Adrenal gland (tissue), 5 donors: ENCODE data around the gene NOS1.

Experiments used
- POLR2A ChIP-seq, 2 donors: fragments of 450-650 bp; IDR thresholded peaks; one replicate each; pipeline ENCODE4 v1.6.1; 2017; ENCODE audit warnings: antibody characterized with exemption in 2 of 2, mild to moderate bottlenecking in 2 of 2, moderate library complexity in 1 of 2
- TF ChIP-seq, protein P1 (sequence below), 6 experiments: fragments of 450-650 bp in 4 of 6; fragments of 200-600 bp in 2 of 6; sonication (generic) in 1 of 6; IDR thresholded peaks; 1 replicate in 5 of 6; 2 replicates in 1 of 6; pipeline versions ENCODE4 v1.5.1 to v1.8.0; 2016 to 2021; ENCODE audit warnings: antibody characterized with exemption in 6 of 6, mild to moderate bottlenecking in 2 of 6, moderate library complexity in 1 of 6
- donor health status: DM: no; HTN: no; CAD: no.

DNA sequence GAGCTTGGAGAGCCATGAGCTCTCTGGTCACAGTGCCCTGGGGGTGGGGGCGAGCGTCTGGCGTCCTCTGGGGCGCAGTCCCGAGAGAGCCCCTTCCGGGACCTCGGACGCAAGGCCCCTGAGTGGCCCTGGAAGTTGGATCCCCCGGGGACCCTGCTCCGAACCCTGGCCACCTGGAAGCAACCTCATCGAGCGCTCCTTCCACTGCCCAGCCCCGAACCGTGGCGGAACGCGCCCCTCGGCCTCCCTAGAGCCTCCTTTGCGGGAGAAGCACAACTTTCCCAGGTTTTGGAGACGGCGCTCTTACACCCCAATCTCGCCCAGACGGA lies 1.2 kb downstream of the NOS1 start:
- TF ChIP-seq, protein P1, sequence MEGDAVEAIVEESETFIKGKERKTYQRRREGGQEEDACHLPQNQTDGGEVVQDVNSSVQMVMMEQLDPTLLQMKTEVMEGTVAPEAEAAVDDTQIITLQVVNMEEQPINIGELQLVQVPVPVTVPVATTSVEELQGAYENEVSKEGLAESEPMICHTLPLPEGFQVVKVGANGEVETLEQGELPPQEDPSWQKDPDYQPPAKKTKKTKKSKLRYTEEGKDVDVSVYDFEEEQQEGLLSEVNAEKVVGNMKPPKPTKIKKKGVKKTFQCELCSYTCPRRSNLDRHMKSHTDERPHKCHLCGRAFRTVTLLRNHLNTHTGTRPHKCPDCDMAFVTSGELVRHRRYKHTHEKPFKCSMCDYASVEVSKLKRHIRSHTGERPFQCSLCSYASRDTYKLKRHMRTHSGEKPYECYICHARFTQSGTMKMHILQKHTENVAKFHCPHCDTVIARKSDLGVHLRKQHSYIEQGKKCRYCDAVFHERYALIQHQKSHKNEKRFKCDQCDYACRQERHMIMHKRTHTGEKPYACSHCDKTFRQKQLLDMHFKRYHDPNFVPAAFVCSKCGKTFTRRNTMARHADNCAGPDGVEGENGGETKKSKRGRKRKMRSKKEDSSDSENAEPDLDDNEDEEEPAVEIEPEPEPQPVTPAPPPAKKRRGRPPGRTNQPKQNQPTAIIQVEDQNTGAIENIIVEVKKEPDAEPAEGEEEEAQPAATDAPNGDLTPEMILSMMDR (IDR thresholded peaks at IDR 0.05): no peak
- no peak for TF ChIP-seq POLR2A (IDR thresholded peaks at IDR 0.05)
